Endothelial cell (in vitro differentiated cells): ENCODE data around the gene MAP3K5. TPM values are rescaled to one million over a fixed set of nuclear protein-coding genes. Genes with fewer than 3 reads are reported as not detected.

ENCODE experiments used
- DNase-seq: peaks from one replicate; pipeline ENCODE4 v3.0.0; 2021; ENCODE audit warnings: low spot score
- H3K27ac Mint-ChIP-seq: one replicate; pipeline ENCODE4 v1.8.0; 2021; ENCODE audit warnings: mixed read lengths, inconsistent platforms; ENCODE audit not compliant: unreplicated experiment
- H3K27me3 Mint-ChIP-seq: one replicate; pipeline ENCODE4 v1.8.0; 2021; ENCODE audit warnings: mild to moderate bottlenecking, moderate library complexity, mixed read lengths, inconsistent platforms; ENCODE audit not compliant: unreplicated experiment
- H3K36me3 Mint-ChIP-seq: one replicate; pipeline ENCODE4 v1.8.0; 2021; ENCODE audit warnings: mild to moderate bottlenecking, low read depth, mixed read lengths, inconsistent platforms; ENCODE audit not compliant: unreplicated experiment
- H3K4me1 Mint-ChIP-seq: one replicate; pipeline ENCODE4 v1.8.0; 2021; ENCODE audit warnings: mild to moderate bottlenecking, mixed read lengths, inconsistent platforms; ENCODE audit not compliant: unreplicated experiment
- H3K4me3 Mint-ChIP-seq: one replicate; pipeline ENCODE4 v1.8.0; 2021; ENCODE audit warnings: mild to moderate bottlenecking, mixed read lengths, inconsistent platforms; ENCODE audit not compliant: unreplicated experiment
- H3K9me3 Mint-ChIP-seq: one replicate; pipeline ENCODE4 v1.8.0; 2021; ENCODE audit warnings: mixed read lengths, inconsistent platforms; ENCODE audit not compliant: unreplicated experiment
- total RNA-seq: library from RNA; stranded (reverse); fragmentation: NEBNext Ultra II Directional; extraction: Animal tissue kit (Norgen Biotek cat#: 25700); gene quantifications from one replicate; pipeline ENCODE4 v1.2.1, GENCODE V29; 2021; ENCODE audit not compliant: unreplicated experiment
- TF ChIP-seq, protein P1 (sequence below): fragments of 200-600 bp; sonication (generic); IDR thresholded peaks from one replicate; pipeline ENCODE4 v1.5.0; 2021; ENCODE audit warnings: antibody characterized with exemption; ENCODE audit not compliant: unreplicated experiment

The MAP3K5 gene
- total RNA-seq, 1 donor from 2014 or later, result 0.33 TPM

DNA sequence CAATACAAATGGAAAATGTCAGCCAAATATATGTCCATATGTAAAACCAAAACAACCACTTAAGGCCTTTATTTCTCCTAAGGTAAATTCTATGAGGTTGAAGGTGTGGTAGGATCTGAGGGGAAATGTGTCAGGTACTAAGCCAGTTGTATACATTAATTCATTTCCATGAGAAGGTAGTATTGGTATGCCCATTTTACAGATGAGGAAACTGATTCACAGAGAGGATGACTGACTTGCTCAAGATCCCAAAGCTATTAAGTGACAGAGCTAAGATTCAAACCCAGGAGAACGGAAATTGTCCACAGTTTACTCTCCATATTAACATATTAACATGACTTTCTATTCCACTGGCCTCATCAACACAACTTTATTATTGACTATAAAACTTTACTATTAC, 177.9 kb downstream of the MAP3K5 start:
- Mint-ChIP-seq H3K36me3 (no peaks in the 10 kb centered on the region), H3K27me3 (no peaks in the 10 kb centered on the region), H3K27ac (no peak overlapping the region), H3K9me3 (no peaks in the 10 kb centered on the region), H3K4me3 (no peak overlapping the region), H3K4me1 (peaks cover 7% of the 10 kb centered on the region)
- TF ChIP-seq, protein P1, sequence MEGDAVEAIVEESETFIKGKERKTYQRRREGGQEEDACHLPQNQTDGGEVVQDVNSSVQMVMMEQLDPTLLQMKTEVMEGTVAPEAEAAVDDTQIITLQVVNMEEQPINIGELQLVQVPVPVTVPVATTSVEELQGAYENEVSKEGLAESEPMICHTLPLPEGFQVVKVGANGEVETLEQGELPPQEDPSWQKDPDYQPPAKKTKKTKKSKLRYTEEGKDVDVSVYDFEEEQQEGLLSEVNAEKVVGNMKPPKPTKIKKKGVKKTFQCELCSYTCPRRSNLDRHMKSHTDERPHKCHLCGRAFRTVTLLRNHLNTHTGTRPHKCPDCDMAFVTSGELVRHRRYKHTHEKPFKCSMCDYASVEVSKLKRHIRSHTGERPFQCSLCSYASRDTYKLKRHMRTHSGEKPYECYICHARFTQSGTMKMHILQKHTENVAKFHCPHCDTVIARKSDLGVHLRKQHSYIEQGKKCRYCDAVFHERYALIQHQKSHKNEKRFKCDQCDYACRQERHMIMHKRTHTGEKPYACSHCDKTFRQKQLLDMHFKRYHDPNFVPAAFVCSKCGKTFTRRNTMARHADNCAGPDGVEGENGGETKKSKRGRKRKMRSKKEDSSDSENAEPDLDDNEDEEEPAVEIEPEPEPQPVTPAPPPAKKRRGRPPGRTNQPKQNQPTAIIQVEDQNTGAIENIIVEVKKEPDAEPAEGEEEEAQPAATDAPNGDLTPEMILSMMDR, result no peak
- no peak for DNase-seq

DNA sequence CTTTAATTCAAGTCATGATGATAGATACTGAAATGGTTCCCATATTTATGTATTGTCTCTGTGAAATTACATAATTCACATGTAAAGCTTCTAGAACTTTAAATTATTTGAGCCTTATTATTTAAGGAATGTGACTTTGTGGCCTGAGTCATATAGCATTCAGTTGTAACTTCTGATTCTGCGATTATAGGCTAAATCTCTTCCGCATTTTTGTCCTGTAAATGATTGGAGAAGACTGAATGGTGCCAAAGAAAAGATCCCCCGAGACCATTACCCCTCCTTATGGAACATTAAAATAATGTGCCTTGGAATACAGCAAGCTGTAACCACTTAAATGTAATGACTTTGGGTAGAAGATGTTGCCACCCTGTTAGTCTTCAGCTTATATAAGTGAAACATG, 178.8 kb downstream of the MAP3K5 start:
- H3K27ac Mint-ChIP-seq, result no peak overlapping the region
- no peaks in the 10 kb centered on the region for H3K27me3 Mint-ChIP-seq
- TF ChIP-seq, protein P1, result no peak
- peaks cover 7% of the 10 kb centered on the region for H3K4me1 Mint-ChIP-seq
- no peak overlapping the region for H3K4me3 Mint-ChIP-seq
- no peak for DNase-seq
- no peaks in the 10 kb centered on the region for H3K36me3 Mint-ChIP-seq
- H3K9me3 Mint-ChIP-seq, result no peaks in the 10 kb centered on the region

DNA sequence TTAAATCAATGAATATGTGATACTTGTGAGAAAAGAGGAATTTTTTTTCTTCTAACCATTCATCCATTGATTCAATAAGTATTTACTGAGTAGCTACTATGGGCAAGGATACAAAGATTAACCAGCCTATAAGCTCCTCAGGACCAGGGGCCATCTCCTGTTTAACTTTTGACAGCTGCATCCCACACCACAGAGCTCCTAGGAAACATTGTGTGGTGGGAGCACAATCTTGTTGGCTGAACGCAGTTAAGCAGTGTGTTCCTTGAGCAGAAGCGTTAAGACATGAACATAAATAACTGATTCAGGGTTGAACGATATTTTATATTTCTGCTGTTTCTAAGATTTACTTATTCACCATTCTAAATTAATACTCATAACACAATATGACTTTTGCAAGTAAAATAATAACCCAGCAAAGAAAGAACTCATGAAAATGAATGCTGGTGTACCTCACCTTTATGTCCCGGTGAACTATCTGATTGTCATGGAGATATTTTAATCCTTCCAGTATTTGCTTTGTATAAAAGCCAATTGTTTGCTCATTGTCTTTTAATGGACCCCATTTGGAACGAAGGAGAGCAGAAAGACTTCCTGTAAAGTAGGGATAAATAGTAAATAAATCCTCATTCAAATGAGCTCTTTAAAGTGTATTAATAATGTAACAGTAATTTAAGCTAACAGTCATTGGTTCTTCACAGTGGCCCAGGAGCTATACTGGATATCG, 179.4 kb downstream of the MAP3K5 start:
- DNase-seq, result no peak
- no peaks in the 10 kb centered on the region for H3K27me3 Mint-ChIP-seq
- H3K27ac Mint-ChIP-seq, result no peak overlapping the region
- H3K36me3 Mint-ChIP-seq, result no peaks in the 10 kb centered on the region
- H3K4me3 Mint-ChIP-seq, result no peak overlapping the region
- H3K4me1 Mint-ChIP-seq, result peaks cover 7% of the 10 kb centered on the region
- no peaks in the 10 kb centered on the region for H3K9me3 Mint-ChIP-seq
- TF ChIP-seq, protein P1, result no peak

DNA sequence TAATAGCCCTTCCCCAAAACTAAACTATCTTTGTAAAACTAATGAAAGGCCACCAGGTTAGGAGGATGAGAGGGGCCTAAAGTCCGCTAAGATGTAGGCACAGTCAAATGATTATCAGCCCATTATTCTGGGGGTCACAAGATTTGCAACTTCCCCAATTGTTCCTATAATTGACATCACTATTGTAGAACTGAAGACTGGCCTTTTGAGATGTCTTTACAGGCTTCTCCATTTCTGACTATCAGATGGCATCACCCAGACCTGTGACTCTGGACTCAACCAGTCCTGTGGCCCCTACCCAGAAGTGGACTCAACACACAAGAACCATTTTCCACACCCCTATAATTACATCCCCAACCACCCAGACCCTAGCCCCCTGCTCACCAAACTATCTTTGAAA, 180.5 kb downstream of the MAP3K5 start:
- Mint-ChIP-seq H3K27ac (no peak overlapping the region), H3K9me3 (no peaks in the 10 kb centered on the region), H3K4me3 (no peak overlapping the region), H3K4me1 (peaks cover 7% of the 10 kb centered on the region), H3K36me3 (no peaks in the 10 kb centered on the region), H3K27me3 (no peaks in the 10 kb centered on the region)
- DNase-seq, result no peak
- TF ChIP-seq, protein P1, result no peak

DNA sequence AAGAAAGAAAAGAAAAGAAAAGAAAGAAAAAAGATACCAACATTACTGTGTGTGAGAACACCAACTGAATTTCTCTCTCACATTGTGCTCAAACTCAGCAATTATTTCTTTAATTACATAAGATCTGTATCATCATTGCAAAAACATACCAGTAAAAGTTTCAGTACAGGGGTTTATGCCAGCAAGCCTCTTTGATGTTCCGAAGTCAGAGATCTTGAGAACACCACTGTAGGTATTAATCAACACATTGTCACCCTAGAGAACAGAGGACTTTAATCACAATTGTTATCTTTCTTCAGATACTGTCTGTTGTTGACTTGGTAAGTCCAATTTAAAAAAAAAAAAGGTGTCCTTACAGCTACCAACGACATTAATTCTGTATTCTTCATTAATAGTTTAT, 181.1 kb downstream of the MAP3K5 start:
- TF ChIP-seq, protein P1, result no peak
- Mint-ChIP-seq H3K4me1 (peaks cover 7% of the 10 kb centered on the region), H3K27me3 (no peaks in the 10 kb centered on the region)

More for the DNA sequence above, 181.1 kb downstream of the MAP3K5 start:
- Mint-ChIP-seq H3K9me3 (no peaks in the 10 kb centered on the region), H3K36me3 (no peaks in the 10 kb centered on the region), H3K27ac (no peak overlapping the region), H3K4me3 (no peak overlapping the region)
- no peak for DNase-seq
